Inferior parietal cortex (tissue), 1 donor: Measurements from ENCODE around the gene PTBP1.

Experiments
- DNase-seq: peaks from one replicate; pipeline ENCODE4 v3.0.0-alpha.2; 2016; ENCODE audit errors: extremely low spot score

PTBP1 gene

GRCh38 chr19:772730-773436, 24.4 kb upstream of the PTBP1 start:
- DNase-seq, result no peak

GRCh38 chr19:776549-776948, 20.7 kb upstream of the PTBP1 start:
- DNase-seq, result no peak

DNA sequence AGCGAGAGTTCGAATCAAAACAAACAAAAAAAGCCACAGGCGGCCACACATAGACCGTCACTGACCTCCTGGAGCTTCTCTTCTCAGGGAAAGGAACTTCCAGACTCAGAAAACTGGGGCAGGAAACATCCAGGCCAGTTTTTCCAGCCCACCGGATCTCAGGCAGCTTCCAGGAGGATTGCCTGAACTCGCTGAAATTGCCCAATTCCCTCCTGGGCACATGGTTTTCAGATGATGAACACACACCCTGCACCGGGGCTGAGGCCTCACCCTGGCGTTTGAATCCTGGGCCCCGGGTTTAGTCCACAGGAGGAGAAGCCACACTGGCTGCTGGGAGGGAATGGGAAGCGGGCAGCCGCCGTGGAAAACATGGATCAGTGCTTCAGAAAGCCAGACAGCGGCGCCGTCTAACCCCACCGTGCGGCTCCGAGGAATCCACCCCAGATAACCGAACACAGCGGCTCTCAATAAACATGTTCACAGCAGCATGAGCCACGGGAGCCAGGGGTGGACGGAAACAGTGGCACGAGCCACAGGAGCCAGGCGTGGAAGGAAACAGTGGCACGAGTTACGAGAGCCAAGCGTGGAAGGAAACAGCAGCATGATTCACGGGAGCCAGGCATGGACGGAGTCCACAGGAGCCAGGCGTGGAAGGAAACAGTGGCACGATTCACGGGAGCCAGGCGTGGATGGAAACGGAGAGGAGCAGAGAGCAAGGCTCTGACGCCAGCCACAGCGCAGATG, 18.2 kb upstream of the PTBP1 start:
- no peak for DNase-seq

DNA sequence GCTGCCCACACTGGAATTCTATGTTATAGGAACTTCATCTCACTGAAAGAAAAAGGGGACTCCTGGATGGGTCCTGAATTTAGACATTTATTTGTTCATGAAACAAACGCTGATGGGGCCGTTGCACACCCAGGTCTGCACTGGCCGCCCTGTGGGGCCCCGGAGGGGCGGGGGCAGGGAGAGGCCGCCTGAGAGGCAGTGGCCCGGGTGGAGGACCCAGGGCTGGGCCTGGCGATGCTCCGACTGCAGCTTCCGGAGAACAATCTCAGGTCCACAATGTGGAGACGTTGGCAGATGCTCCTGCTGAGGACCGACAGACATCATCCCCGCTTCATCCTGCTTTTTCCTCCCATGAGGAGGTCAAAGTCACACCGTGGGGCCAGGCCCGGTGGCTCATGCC, 16.3 kb upstream of the PTBP1 start:
- no peak for DNase-seq

DNA sequence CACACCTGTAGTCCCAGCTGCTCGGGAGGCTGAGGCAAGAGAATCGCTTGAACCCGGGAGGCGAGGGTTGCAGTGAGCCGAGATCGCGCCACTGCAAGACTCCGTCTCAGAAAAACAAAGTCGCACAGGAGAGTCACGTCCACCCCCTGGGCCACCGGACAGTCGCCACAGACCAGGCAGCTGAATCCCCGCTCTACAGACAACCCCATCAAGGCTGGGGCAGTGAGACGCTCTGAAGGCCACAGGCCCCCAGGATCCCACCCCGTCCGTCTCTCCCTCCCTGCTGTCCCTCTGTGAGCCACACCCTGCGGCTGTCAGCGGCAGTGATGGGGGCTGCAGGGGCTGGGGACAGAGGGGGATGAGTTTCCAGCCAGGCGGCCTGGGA, 15.5 kb upstream of the PTBP1 start:
- no peak for DNase-seq

DNA sequence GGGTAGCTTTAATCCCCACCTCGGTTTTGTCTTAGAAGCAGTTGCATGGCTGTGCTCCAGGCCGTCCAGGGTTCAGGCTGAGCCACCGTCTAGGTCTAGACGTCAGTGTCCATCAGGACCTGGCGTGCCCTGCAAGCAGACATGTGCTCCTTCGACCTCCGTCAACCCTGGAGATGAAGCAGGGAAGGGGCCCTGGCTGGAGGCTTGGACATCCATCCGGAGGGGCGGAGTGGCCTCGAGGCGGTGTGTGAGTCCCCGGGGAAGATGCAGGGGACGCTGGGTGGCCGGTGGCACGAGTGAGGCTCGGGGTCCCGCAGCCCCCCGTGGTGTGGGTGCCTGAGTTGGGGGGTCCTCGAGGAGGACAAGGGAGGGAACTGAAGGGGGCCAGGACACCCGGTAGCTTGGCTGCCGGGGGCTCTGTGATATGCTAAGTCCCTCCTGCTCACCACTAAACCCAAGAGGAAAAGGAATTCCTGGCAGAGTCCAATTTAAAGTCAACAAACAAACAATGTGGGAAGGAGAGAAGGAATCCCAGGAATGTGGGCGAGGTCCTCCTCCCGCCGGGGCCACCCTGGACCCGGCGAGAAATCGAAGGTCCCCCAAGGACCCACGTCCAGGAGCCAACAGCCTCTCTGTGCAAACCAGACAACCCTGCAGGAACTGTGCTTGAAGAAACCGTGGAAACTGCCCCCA, 14.9 kb upstream of the PTBP1 start:
- DNase-seq, result no peak

DNA sequence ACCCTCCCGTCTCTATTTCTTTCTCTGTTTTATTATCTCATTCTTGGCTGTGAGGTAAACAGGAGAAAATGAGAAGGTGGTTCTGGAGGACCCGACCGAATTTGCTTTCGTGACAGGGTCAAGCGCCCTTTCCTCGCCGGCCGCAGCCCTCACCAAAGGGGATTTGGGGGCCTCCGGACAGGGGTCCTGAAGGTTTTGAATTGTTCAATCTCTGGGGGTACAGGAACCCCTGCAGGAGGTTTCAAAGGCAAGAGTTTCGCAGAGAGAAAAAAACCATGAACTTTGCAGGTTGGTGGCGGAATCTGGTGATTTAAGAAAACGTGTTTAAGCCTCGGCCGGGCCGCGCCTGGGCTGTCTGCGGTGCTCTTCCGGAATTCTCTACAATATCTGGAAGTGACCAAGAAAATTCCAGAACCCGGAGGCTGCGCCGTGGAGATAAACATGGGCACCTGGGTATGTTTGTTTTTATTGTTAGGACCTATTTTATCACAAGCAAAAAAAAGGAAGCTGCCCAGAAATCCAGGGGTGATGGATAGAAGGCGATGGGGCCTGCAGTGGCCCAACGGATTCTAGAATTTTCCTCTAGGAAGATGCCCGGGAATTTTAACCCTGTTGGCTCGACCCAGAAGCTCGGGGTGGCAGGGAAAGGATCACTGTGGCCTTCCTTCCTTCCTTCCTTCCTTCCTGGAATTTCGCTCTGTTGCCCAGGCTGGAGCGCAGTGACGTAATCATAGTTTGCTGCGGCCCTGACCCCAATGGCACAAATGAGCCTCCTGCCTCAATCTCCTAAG, 14.2 kb upstream of the PTBP1 start:
- no peak for DNase-seq

- no peak for DNase-seq
Measured at GRCh38 chr19:784541-784940, 12.7 kb upstream of the PTBP1 start.

- no peak for DNase-seq
Measured at GRCh38 chr19:787536-787935, 9.7 kb upstream of the PTBP1 start.

DNA sequence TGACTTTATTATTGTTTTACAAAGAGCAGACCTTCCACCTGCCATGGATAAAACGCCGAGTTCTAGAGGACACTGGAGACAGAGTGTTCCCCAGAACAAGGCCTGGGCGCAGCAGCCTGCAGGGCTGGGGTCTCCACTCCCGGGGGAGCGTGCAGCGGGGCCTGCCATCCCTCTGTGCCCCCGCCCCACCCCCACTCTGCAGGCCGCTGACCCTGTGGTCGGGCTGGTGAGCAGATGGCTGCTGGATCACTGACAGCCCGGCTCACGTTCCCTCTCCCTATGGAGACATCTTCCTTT, 8.6 kb upstream of the PTBP1 start:
- no peak for DNase-seq

- no peak for DNase-seq
Measured at GRCh38 chr19:788983-789700, 8.1 kb upstream of the PTBP1 start.

GRCh38 chr19:789701-790060, 7.6 kb upstream of the PTBP1 start:
- no peak for DNase-seq

- no peak for DNase-seq
Measured at GRCh38 chr19:791007-791566, 6.2 kb upstream of the PTBP1 start.

DNA sequence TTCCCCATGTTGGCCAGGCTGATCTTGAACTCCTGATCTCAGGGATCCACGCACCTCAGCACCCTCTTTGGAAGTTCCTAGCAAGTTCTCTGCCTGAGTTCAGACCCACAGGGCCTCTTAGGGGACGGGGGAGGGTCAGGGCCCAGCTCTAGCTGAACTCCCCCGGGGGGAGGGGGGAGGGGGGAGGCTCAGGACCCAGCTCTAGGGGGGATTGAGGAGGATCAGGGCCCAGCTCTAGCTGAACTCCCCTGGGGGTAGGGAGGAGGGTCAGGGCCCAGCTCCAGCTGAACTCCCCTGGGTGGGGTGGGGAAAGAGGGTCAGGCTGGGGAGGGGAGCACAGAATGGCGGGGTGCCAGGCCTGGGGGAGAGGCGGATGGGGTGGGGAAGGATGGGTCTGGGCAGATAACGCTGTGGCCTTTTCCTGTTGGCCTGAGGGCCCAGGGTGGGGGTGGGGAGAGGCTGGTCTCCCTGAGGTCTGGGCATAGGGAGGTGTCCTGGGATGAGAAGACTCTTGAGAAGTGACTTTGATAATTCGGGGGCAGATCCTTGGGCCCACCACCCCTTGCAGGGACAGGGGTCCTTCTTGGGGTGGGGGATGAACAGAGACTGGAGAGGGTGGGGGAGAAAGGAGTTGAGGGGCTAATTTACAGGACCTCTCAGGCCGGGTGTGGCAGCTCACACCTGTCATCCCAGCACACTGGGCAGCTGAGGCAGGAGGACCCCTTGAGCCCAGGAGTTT, 5.5 kb upstream of the PTBP1 start:
- DNase-seq, result no peak

- DNase-seq, result no peak
Measured at GRCh38 chr19:792306-792885, 4.9 kb upstream of the PTBP1 start.

DNA sequence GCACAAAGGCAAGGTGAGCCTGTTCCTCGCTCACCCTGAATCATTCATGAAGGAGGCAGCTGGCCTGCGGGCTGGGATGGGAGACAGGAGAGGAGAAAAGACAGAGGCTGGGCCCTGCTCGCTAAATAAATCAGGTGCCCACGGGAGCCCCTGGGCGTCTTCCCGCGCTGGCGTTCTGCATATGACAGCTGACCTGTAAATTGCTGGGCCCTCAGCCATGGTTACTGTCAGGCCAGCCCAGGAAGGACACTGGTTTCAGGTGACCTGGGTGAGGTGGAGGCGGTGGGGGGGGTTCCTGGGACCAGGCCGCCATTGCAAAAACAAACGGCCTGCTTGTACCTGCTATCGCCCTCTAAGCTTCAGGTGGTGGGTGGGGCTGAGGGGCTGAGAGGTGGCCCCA, 3.4 kb upstream of the PTBP1 start:
- no peak for DNase-seq

- no peak for DNase-seq
Measured at GRCh38 chr19:795073-795611, 2.1 kb upstream of the PTBP1 start.

- DNase-seq, result no peak
Measured at GRCh38 chr19:795691-796581, 1.3 kb upstream of the PTBP1 start.
